ENCODE results near the gene CLK1. TPM values are rescaled to one million over a fixed set of nuclear protein-coding genes. Genes with fewer than 3 reads are reported as not detected.

Gene CLK1
- 101 to 118 TPM (median 106 TPM) in 3 replicates for total RNA-seq

DNA sequence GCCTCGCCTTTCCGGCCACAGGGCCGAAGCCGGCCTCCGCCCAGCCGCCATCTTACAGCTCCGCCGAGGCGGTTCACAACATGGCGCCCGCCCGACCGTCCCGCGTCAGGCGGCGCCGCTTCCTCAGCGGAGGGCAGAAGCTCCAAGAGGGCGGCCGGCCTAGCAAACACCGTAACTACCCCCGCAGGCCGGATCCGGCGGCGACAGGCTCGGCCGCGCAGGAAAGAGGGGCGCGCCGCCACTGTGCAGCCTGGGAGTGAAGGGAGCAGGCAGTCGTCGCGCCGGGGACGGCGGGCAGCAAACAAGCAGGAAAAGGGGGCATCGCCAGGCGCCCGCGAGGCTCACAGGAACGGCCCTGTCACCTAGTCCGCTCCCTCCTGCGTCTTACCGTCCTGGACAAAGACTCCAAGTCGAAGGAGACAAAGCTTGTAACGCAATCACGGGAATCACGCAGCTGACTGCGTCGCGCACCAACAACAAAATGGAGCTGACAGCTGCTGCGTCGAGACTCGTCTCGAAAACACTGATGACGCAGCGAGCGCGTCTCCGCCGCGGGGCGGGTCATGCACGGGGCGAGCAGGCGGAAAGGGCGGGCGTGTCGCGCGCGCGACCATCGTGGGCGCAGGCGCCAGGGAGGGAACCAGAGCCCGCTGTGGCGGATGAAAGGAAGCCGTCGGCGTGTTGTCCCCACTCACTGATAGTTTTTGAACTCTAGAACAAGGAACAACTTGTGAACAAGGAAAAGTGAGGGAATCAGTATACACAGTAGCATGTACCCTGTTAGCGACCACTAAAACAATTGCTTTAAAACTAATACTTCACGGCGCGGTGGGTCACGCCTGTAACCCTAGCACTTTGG is at the start of gene CLK1:
CLK1 (minus strand) TSS at position 483 of the 859 bp plus-strand sequence. CDS start 2,796 bp downstream, outside the sequence.
- no peaks in the 10 kb centered on the region for H3K9me3 Mint-ChIP-seq
- peak within 1 kb of the TSS; percentile 99 for H3K4me3 Mint-ChIP-seq
- peak; percentile 78 to 88 for DNase-seq (ENCODE audit: low spot score in 2 of 2, unreplicated experiment in 2 of 2)
- peaks cover 40% of the 10 kb centered on the region for H3K4me1 Mint-ChIP-seq
- TF ChIP-seq, protein P1, sequence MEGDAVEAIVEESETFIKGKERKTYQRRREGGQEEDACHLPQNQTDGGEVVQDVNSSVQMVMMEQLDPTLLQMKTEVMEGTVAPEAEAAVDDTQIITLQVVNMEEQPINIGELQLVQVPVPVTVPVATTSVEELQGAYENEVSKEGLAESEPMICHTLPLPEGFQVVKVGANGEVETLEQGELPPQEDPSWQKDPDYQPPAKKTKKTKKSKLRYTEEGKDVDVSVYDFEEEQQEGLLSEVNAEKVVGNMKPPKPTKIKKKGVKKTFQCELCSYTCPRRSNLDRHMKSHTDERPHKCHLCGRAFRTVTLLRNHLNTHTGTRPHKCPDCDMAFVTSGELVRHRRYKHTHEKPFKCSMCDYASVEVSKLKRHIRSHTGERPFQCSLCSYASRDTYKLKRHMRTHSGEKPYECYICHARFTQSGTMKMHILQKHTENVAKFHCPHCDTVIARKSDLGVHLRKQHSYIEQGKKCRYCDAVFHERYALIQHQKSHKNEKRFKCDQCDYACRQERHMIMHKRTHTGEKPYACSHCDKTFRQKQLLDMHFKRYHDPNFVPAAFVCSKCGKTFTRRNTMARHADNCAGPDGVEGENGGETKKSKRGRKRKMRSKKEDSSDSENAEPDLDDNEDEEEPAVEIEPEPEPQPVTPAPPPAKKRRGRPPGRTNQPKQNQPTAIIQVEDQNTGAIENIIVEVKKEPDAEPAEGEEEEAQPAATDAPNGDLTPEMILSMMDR (IDR thresholded peaks at IDR 0.05; ENCODE audit: unreplicated experiment) = no peak
- peaks cover 8% of the 10 kb centered on the region for H3K36me3 Mint-ChIP-seq
- peak within 1 kb of the TSS; percentile 100 for H3K27ac Mint-ChIP-seq
- no peaks in the 10 kb centered on the region for H3K27me3 Mint-ChIP-seq (ENCODE audit: low read depth)

DNA sequence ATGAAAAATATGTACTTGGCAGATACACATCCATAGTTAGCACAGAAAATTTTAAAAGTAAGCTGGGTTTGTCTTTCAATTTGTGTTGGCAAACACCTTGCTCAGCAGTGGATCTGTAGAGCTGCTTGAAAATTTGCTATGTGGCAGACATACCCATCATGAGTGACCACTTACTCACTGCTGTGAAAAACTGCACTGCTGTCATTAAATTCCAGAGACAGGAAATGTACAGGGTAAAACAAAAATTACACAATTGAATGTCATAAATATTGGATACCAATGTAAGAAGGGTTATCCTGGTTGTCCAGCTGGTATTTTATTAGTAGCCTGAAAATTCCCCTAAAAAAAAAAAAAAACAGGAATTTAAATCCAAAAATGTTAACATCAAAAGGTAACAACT is 49.2 kb upstream of the CLK1 start:
- Mint-ChIP-seq H3K4me1 (no peaks in the 10 kb centered on the region), H3K27me3 (ENCODE audit: low read depth) (no peaks in the 10 kb centered on the region), H3K27ac (no peak overlapping the region), H3K4me3 (no peak overlapping the region), H3K9me3 (no peaks in the 10 kb centered on the region), H3K36me3 (peaks cover 33% of the 10 kb centered on the region)
- TF ChIP-seq, protein P1 (IDR thresholded peaks at IDR 0.05; ENCODE audit: unreplicated experiment) = no peak
- no peak for DNase-seq (ENCODE audit: low spot score in 2 of 2, unreplicated experiment in 2 of 2)

DNA sequence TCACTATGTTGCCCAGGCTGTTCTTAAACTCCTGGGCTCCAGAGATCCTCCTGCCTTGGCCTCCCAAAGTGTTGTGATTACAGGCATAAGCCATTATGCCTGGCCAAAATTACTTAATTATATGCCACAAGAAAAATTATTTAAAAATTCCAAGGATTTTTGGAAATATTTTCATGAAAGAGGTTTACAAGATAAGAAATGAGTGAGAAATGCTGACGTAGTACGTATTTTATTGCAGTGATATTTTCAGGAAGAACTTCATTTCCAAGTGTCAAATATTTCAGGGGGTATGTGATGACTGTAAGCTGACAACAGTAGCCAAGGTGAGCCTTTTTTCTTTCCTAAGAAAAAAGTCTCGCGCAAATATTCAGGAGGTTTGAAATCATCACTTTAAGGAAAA is 45.5 kb upstream of the CLK1 start:
- H3K36me3 Mint-ChIP-seq = peaks cover 26% of the 10 kb centered on the region
- H3K27me3 Mint-ChIP-seq (ENCODE audit: low read depth) = no peaks in the 10 kb centered on the region
- H3K9me3 Mint-ChIP-seq = no peaks in the 10 kb centered on the region
- TF ChIP-seq, protein P1 (IDR thresholded peaks at IDR 0.05; ENCODE audit: unreplicated experiment) = no peak
- no peak overlapping the region for H3K4me3 Mint-ChIP-seq
- DNase-seq (ENCODE audit: low spot score in 2 of 2, unreplicated experiment in 2 of 2) = no peak
- H3K27ac Mint-ChIP-seq = no peak overlapping the region
- H3K4me1 Mint-ChIP-seq = no peaks in the 10 kb centered on the region

DNA sequence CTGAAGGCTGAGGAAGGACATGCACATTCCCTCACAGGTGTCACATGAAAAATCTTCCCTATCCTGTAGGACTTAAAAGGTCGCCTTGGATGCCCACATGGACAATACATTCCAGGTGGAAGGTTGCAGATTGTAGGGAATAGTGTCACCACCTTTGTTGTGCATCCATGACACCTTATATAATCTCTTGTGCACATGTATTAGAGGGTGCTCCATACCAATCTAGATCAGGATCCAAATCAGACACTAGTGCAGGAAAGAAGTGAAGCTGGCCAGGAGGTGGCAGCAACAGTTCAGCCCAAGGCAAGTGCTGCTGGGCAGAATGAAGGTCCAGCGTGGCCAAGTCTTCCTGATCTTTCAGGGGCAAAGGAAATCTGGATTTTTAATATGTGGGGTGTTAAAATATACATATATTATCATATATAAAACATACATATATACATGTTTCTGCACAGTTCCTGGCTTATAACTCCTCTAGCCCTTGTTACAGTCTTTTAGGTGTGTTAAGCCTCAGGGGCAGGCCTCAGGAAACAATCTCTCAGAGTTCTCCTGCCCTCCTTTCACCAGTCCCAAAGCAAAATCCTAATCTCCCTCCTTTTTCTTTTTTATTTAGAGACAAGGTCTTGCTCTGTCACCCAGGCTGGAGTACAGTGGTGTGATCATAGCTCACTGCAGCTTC is 41.3 kb upstream of the CLK1 start:
- H3K27ac Mint-ChIP-seq = no peak overlapping the region
- TF ChIP-seq, protein P1 (IDR thresholded peaks at IDR 0.05; ENCODE audit: unreplicated experiment) = peak; percentile 36
- no peaks in the 10 kb centered on the region for H3K9me3 Mint-ChIP-seq
- H3K4me1 Mint-ChIP-seq = no peaks in the 10 kb centered on the region
- peak in 1 of 2 experiments; percentile 56 for DNase-seq (ENCODE audit: low spot score in 2 of 2, unreplicated experiment in 2 of 2)
- H3K4me3 Mint-ChIP-seq = no peak overlapping the region
- no peaks in the 10 kb centered on the region for H3K27me3 Mint-ChIP-seq (ENCODE audit: low read depth)
- peaks cover 17% of the 10 kb centered on the region for H3K36me3 Mint-ChIP-seq

DNA sequence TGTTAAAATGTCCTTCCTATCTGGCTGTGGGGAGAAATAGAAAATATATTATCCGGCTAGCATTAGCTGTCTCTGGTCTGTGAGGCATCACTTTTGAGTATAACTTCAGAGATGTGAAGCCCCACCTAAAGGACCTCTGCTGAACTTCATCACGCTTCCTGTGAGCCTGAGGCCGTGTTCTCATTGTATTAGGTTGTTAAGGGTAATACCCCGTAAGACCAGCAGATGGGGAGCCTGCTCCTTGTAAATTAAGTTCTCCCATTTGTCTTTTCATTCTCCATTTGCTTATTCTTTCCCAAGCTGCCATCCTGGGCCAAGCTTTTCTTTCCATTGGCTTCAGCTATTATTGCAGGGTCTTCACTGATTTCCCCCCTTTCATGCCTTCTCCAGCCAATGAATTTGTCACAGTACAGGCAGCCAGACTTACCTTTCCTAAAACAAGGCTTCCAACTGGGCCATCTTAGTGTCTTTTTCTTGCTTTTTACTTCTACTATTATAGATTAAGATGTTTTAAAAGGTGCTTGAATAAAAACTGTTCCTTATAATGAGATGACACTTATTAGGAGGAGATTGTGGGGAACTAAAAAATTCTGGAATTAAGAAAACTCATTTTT is 37.1 kb upstream of the CLK1 start:
- no peak overlapping the region for H3K4me3 Mint-ChIP-seq
- peaks cover 24% of the 10 kb centered on the region for H3K36me3 Mint-ChIP-seq
- TF ChIP-seq, protein P1 (IDR thresholded peaks at IDR 0.05; ENCODE audit: unreplicated experiment) = peak; percentile 60

More for the DNA sequence above, 37.1 kb upstream of the CLK1 start:
- Mint-ChIP-seq H3K9me3 (no peaks in the 10 kb centered on the region), H3K27ac (no peak overlapping the region), H3K27me3 (ENCODE audit: low read depth) (no peaks in the 10 kb centered on the region), H3K4me1 (no peaks in the 10 kb centered on the region)
- DNase-seq (ENCODE audit: low spot score in 2 of 2, unreplicated experiment in 2 of 2) = peak in 1 of 2 experiments; percentile 50

All from mesothelial cell of epicardium (in vitro differentiated cells).